ENCODE data around the gene CSRP1.

CSRP1 gene

DNA sequence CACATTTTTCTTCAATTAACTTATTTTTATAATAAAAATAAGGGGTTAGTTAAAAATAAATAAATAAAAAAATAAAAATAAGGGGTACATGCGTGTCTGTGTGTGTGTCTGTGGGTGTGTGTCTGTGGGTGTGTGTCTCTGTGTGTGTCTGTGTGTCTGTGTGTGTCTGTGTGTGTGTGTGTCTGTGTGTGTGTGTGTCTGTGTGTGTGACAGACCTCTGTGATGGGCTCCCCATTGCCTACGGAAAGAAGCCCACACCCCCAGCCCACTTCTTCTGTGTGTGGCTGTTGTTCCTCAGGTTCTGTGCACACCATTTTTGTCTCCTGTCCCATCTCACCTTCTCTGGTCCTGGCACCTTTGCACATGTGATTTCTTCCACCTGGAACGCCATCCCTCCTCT is 47.9 kb downstream of the CSRP1 start:
- POLR2A ChIA-PET (ENCODE audit: low non-redundant PET) = interaction anchor here (0.7 to 1.2 kb wide), 2 partner anchors 21 to 48 kb away, joined by 3 read pairs; partner anchors contain the start of gene CSRP1
- no peak for DNase-seq (ENCODE audit: low spot score)
- H3K27ac ChIP-seq = peak overlapping the region; percentile 100
- TF ChIP-seq, protein P1, sequence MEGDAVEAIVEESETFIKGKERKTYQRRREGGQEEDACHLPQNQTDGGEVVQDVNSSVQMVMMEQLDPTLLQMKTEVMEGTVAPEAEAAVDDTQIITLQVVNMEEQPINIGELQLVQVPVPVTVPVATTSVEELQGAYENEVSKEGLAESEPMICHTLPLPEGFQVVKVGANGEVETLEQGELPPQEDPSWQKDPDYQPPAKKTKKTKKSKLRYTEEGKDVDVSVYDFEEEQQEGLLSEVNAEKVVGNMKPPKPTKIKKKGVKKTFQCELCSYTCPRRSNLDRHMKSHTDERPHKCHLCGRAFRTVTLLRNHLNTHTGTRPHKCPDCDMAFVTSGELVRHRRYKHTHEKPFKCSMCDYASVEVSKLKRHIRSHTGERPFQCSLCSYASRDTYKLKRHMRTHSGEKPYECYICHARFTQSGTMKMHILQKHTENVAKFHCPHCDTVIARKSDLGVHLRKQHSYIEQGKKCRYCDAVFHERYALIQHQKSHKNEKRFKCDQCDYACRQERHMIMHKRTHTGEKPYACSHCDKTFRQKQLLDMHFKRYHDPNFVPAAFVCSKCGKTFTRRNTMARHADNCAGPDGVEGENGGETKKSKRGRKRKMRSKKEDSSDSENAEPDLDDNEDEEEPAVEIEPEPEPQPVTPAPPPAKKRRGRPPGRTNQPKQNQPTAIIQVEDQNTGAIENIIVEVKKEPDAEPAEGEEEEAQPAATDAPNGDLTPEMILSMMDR (conservative IDR thresholded peaks at IDR 0.05; ENCODE audit: low read depth) = no peak
- CTCF ChIA-PET = interaction anchor here (1.7 to 4.1 kb wide), 3 partner anchors 11 to 23 kb away, joined by 7 to 30 read pairs (median 20); no protein-coding TSS in a partner anchor

DNA sequence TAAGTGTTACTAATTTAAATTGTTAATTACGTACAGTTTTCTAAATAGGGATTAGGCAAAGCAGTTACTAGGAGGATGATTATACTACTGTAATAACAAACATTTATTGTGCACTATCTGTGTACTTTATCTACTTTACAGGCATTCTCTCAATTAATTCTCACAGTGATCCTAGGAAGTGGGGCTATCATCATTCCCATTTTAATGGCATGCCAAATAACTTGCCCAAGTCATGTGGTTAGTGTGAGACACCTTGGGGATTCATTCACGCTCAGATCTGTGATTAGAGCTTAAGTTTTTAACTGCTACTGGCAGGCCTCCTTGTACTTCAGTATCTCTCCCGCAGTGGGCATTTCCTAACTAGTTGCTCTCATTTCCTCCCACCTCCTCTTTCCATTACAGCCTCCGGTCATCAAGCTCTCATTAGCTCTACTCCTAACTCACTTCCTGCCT is 49.4 kb downstream of the CSRP1 start:
- 0 out of 2 replicates have a peak overlapping the region, but pooled peaks have one; percentile 12 for H3K27ac ChIP-seq
- DNase-seq (ENCODE audit: low spot score) = no peak
- CTCF ChIA-PET = interaction anchor here (1.1 to 4.1 kb wide), 2 partner anchors 10 to 22 kb away, joined by 5 to 30 read pairs; no protein-coding TSS in a partner anchor
- POLR2A ChIA-PET (ENCODE audit: low non-redundant PET) = no interaction called here
- TF ChIP-seq, protein P1 (conservative IDR thresholded peaks at IDR 0.05; ENCODE audit: low read depth) = no peak

DNA sequence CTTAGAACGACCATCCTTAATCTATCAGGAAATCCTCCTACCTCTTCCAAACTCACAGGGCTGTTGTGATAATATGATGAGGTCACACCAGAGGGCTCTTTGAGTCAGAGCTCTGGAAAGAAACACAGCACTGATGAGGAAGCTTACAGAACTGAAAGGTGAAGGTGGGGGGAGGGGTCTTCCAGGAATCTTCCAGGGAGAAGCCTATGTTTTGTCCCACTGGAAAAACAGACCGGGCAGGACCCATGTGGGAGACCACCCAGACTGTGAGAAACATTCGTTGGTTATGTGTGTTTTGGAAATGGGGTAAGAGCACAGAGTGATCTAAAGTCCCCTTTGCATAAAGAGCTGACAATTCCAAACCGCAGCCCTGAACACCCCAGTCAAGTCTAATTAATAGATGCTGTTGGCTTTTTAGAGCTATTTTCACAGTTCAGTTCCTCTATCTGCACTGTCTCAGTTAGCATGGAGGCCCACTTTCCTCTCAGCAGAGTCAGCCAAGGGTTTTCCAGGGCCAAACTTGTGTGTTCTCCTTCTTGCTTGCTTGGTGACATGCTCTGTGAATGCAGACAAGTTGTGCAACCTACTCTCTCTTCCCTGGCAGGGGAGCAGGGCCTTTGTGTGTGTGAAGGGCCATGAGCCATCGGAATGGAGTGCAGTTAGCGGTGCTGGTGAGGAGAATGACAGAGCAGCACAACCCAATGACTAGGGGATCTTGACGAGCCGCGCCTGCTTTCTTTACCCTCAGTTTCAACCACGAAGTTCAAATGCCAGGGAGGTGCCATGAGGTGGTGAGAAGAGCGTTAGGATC is 50.2 kb downstream of the CSRP1 start:
- CTCF ChIA-PET = interaction anchor here (0.5 to 4.1 kb wide), 6 partner anchors 9 to 25 kb away, joined by 3 to 30 read pairs (median 6); no protein-coding TSS in a partner anchor

DNA sequence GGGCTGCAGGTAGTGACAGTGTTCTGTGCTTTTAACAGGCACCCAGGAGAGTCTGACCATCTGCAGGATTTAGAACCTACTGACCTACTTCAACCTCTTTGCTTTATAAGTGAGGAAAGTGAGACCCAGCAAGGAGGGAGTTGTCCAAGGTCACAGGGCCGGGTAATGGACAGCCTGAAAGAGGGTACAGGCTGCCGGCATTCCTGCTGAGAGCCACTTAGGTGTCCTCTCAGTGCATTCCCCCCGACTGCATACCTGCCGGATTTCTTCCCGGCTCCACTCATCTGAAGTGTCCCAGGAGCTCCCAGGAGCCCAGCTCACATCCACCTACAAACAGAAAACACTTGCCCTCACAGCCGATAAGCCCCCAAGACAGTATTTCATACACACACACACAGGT is 51.8 kb downstream of the CSRP1 start:
- TF ChIP-seq, protein P1 (conservative IDR thresholded peaks at IDR 0.05; ENCODE audit: low read depth) = no peak
- POLR2A ChIA-PET (ENCODE audit: low non-redundant PET) = no interaction called here
- H3K27ac ChIP-seq = peak overlapping the region; percentile 31
- DNase-seq (ENCODE audit: low spot score) = no peak
- CTCF ChIA-PET = interaction anchor here (0.6 to 1.4 kb wide), 3 partner anchors 20 to 1492 kb away, joined by 3 to 9 read pairs (median 3); no protein-coding TSS in a partner anchor

More for the DNA sequence above, 50.2 kb downstream of the CSRP1 start:
- TF ChIP-seq, protein P1 (conservative IDR thresholded peaks at IDR 0.05; ENCODE audit: low read depth) = no peak
- DNase-seq (ENCODE audit: low spot score) = peak; percentile 54
- POLR2A ChIA-PET (ENCODE audit: low non-redundant PET) = no interaction called here
- H3K27ac ChIP-seq = peak overlapping the region; percentile 70

DNA sequence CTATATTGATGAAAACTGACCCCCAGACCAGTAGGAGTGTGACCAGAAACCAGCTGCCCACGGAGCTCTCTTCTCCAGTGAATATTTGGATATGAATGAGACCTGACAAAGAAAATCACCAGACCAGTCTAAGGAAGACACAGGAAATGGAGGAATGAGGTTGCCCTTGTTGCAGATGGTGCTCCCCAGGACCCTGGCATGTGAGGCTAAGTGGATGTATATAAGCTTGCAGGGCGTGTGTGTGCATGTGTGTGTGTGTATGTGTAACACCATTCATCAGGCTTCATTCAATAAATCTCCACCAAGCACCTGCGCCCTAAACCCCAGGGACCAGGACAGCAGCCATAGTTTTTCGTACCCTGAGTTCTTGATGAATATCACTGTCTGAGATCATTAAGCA is 52.3 kb downstream of the CSRP1 start:
- no peak for DNase-seq (ENCODE audit: low spot score)
- H3K27ac ChIP-seq = no peak overlapping the region
- TF ChIP-seq, protein P1 (conservative IDR thresholded peaks at IDR 0.05; ENCODE audit: low read depth) = no peak
- POLR2A ChIA-PET (ENCODE audit: low non-redundant PET) = interaction anchor here (0.7 kb wide), 1 partner anchor 13 kb away, joined by 3 read pairs; no protein-coding TSS in a partner anchor
- CTCF ChIA-PET = interaction anchor here (0.6 to 0.7 kb wide), 2 partner anchors 28 to 53 kb away, joined by 3 read pairs; no protein-coding TSS in a partner anchor

DNA sequence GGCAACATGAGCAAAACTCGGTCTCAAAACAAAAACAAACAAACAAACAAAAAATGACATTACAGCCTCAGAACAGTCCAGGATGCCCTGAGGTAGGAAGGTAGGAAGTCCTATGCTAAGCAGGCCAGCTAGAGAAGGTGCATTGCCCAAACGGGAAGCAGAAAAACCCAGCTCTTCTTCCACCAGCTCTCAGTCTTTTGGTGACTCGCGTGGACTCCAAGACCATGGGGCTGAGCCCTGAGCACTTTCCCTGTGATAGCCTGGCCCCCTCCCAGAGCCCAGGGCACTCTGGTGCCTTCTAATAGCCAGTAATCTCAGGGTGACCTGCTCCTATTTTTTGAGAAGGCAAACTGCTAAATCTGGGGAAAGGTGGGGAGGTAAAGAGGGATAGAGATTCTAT is 54.1 kb downstream of the CSRP1 start:
- CTCF ChIA-PET = interaction anchor here (0.6 to 1.2 kb wide), 5 partner anchors 18 to 59 kb away, joined by 3 to 4 read pairs (median 3); no protein-coding TSS in a partner anchor
- no peak overlapping the region for H3K27ac ChIP-seq
- DNase-seq (ENCODE audit: low spot score) = no peak
- TF ChIP-seq, protein P1 (conservative IDR thresholded peaks at IDR 0.05; ENCODE audit: low read depth) = no peak
- POLR2A ChIA-PET (ENCODE audit: low non-redundant PET) = no interaction called here
